IPS DF 6.9 (cell line): ENCODE results near the gene LGR4.
A peak's percentile ranks its signal among the peaks of the same experiment; 100 is the strongest.
"Not testable (repeated sequence)": the region's sequence is repeated elsewhere in the genome, so short reads cannot be mapped to it uniquely, and the experiment has no call there.

Experiments used
- DNase-seq: peaks from one replicate; pipeline ENCODE4 v3.0.0-alpha.2; 2013; ENCODE audit warnings: low read depth, low spot score
- H3K27ac ChIP-seq: one replicate; pipeline ENCODE4 v1.5.1; 2013; ENCODE audit warnings: low read length, control low read depth
- H3K27me3 ChIP-seq: 2 replicates; pipeline ENCODE4 v1.6.1; 2013; ENCODE audit warnings: mild to moderate bottlenecking, low read length; ENCODE audit not compliant: control insufficient read depth, insufficient read depth
- H3K36me3 ChIP-seq: 2 replicates; pipeline ENCODE4 v1.6.1; 2013; ENCODE audit warnings: low read length; ENCODE audit not compliant: control insufficient read depth, insufficient read depth
- H3K4me1 ChIP-seq: 2 replicates; pipeline ENCODE4 v1.6.1; 2013; ENCODE audit warnings: low read length; ENCODE audit not compliant: control insufficient read depth, insufficient read depth
- H3K4me3 ChIP-seq: 2 replicates; pipeline ENCODE4 v1.5.1; 2013; ENCODE audit warnings: mild to moderate bottlenecking, low read length
- H3K9me3 ChIP-seq: 2 replicates; pipeline ENCODE4 v1.6.1; 2013; ENCODE audit warnings: low read length, inconsistent platforms; ENCODE audit not compliant: control insufficient read depth, insufficient read depth
- WGBS: extraction: QIAGEN DNeasy Blood & Tissue Kit; methylation state at CpG from one replicate; pipeline ENCODE4 v1.1.7; 2013; ENCODE audit warnings: mixed read lengths, missing lambda C conversion rate; ENCODE audit not compliant: insufficient read length, insufficient coverage; 5-methylcytosine and 5-hydroxymethylcytosine counted together

The LGR4 gene

GRCh38 chr11:27472398-27473016 is at the start of gene LGR4:
LGR4 (minus strand) TSS chr11:27472790; CDS start chr11:27472302, 488 bp downstream.
- H3K27ac ChIP-seq, result no peak within 1 kb of the TSS
- DNase-seq, result peak; percentile 92
- no CpG with 5 or more reads among the region's 57 CpGs for WGBS

GRCh38 chr11:27520226-27520625 is 47.6 kb upstream of the LGR4 start:
- no CpG with 5 or more reads among the region's 3 CpGs for WGBS
- no peaks in the 10 kb centered on the region for H3K27me3 ChIP-seq
- no peaks in the 10 kb centered on the region for H3K4me1 ChIP-seq
- no peak overlapping the region for H3K4me3 ChIP-seq
- DNase-seq, result no peak
- H3K36me3 ChIP-seq, result no peaks in the 10 kb centered on the region
- H3K27ac ChIP-seq, result no peak overlapping the region
- H3K9me3 ChIP-seq, result no peaks in the 10 kb centered on the region

More at GRCh38 chr11:27472398-27473016, at the start of gene LGR4:
- Histone ChIP-seq H3K4me3 (peak within 1 kb of the TSS; percentile 81), H3K36me3 (no peaks in the 10 kb centered on the region), H3K4me1 (peaks cover 1% of the 10 kb centered on the region; the same call in 1 of the 2 replicates), H3K9me3 (no peaks in the 10 kb centered on the region), H3K27me3 (no peaks in the 10 kb centered on the region)

GRCh38 chr11:27518518-27518917 is 45.9 kb upstream of the LGR4 start:
- WGBS, result no CpG with 5 or more reads among the region's 2 CpGs
- no peak overlapping the region for H3K27ac ChIP-seq

GRCh38 chr11:27517490-27517889 is 44.9 kb upstream of the LGR4 start:
- DNase-seq, H3K36me3 ChIP-seq, H3K4me1 ChIP-seq, H3K9me3 ChIP-seq, H3K4me3 ChIP-seq, H3K27me3 ChIP-seq, H3K27ac ChIP-seq: not testable (repeated sequence)
- WGBS, result no CpG with 5 or more reads among the region's 1 CpG

More at GRCh38 chr11:27518518-27518917, 45.9 kb upstream of the LGR4 start:
- no peaks in the 10 kb centered on the region for H3K9me3 ChIP-seq
- H3K4me1 ChIP-seq, result no peaks in the 10 kb centered on the region; the same call in 1 of the 2 replicates
- no peak for DNase-seq
- no peak overlapping the region for H3K4me3 ChIP-seq
- no peaks in the 10 kb centered on the region for H3K27me3 ChIP-seq
- no peaks in the 10 kb centered on the region for H3K36me3 ChIP-seq

GRCh38 chr11:27514558-27514957 is 42.0 kb upstream of the LGR4 start:
- no peaks in the 10 kb centered on the region; the same call in 1 of the 2 replicates for H3K4me1 ChIP-seq
- no peaks in the 10 kb centered on the region for H3K36me3 ChIP-seq
- no CpG with 5 or more reads among the region's 4 CpGs for WGBS
- no peak overlapping the region for H3K27ac ChIP-seq
- no peak for DNase-seq
- H3K27me3 ChIP-seq, result no peaks in the 10 kb centered on the region
- no peak overlapping the region for H3K4me3 ChIP-seq
- H3K9me3 ChIP-seq, result no peaks in the 10 kb centered on the region

GRCh38 chr11:27514076-27514475 is 41.5 kb upstream of the LGR4 start:
- no CpG with 5 or more reads among the region's 4 CpGs for WGBS
- no peak for DNase-seq
- Histone ChIP-seq H3K4me1 (no peaks in the 10 kb centered on the region; the same call in 1 of the 2 replicates), H3K36me3 (no peaks in the 10 kb centered on the region), H3K27me3 (no peaks in the 10 kb centered on the region), H3K4me3 (no peak overlapping the region), H3K27ac (no peak overlapping the region), H3K9me3 (no peaks in the 10 kb centered on the region)

GRCh38 chr11:27513389-27513788 is 40.8 kb upstream of the LGR4 start:
- no peak for DNase-seq
- no peaks in the 10 kb centered on the region for H3K9me3 ChIP-seq
- WGBS, result no CpG with 5 or more reads among the region's 2 CpGs

GRCh38 chr11:27512238-27512637 is 39.6 kb upstream of the LGR4 start:
- no peaks in the 10 kb centered on the region for H3K9me3 ChIP-seq
- no peak overlapping the region for H3K27ac ChIP-seq
- no peaks in the 10 kb centered on the region; the same call in 1 of the 2 replicates for H3K4me1 ChIP-seq
- no peak for DNase-seq
- no peak overlapping the region for H3K4me3 ChIP-seq
- no peaks in the 10 kb centered on the region for H3K27me3 ChIP-seq
- H3K36me3 ChIP-seq, result no peaks in the 10 kb centered on the region
- no CpG with 5 or more reads among the region's 3 CpGs for WGBS

More at GRCh38 chr11:27513389-27513788, 40.8 kb upstream of the LGR4 start:
- H3K4me1 ChIP-seq, result no peaks in the 10 kb centered on the region; the same call in 1 of the 2 replicates
- no peak overlapping the region for H3K4me3 ChIP-seq
- no peaks in the 10 kb centered on the region for H3K36me3 ChIP-seq
- H3K27ac ChIP-seq, result no peak overlapping the region
- H3K27me3 ChIP-seq, result no peaks in the 10 kb centered on the region

- H3K9me3 ChIP-seq, result no peaks in the 10 kb centered on the region
- peaks cover 3% of the 10 kb centered on the region; the same call in 1 of the 2 replicates for H3K4me1 ChIP-seq
- DNase-seq, result no peak
- no peak overlapping the region for H3K27ac ChIP-seq
- no peaks in the 10 kb centered on the region for H3K36me3 ChIP-seq
- H3K27me3 ChIP-seq, result no peaks in the 10 kb centered on the region
- no peak overlapping the region for H3K4me3 ChIP-seq
- WGBS, result no CpG with 5 or more reads among the region's 4 CpGs
Measured at GRCh38 chr11:27509908-27510307, 37.3 kb upstream of the LGR4 start.

- DNase-seq, result no peak
- WGBS, result no CpG with 5 or more reads among the region's 4 CpGs
- peaks cover 3% of the 10 kb centered on the region; the same call in 1 of the 2 replicates for H3K4me1 ChIP-seq
- no peaks in the 10 kb centered on the region for H3K9me3 ChIP-seq
- no peak overlapping the region for H3K27ac ChIP-seq
- H3K27me3 ChIP-seq, result no peaks in the 10 kb centered on the region
- no peak overlapping the region for H3K4me3 ChIP-seq
- H3K36me3 ChIP-seq, result no peaks in the 10 kb centered on the region
Measured at GRCh38 chr11:27507557-27508322, 35.1 kb upstream of the LGR4 start.
